Endothelial cell (in vitro differentiated cells): ENCODE measurements around the gene JAZF1. TPM values are rescaled to one million over a fixed set of nuclear protein-coding genes. Genes with fewer than 3 reads are reported as not detected.

Experiments used
- DNase-seq: peaks from one replicate; pipeline ENCODE4 v3.0.0; 2021; ENCODE audit warnings: low spot score
- H3K27ac Mint-ChIP-seq: one replicate; pipeline ENCODE4 v1.8.0; 2021; ENCODE audit warnings: mixed read lengths, inconsistent platforms; ENCODE audit not compliant: unreplicated experiment
- H3K27me3 Mint-ChIP-seq: one replicate; pipeline ENCODE4 v1.8.0; 2021; ENCODE audit warnings: mild to moderate bottlenecking, moderate library complexity, mixed read lengths, inconsistent platforms; ENCODE audit not compliant: unreplicated experiment
- H3K36me3 Mint-ChIP-seq: one replicate; pipeline ENCODE4 v1.8.0; 2021; ENCODE audit warnings: mild to moderate bottlenecking, low read depth, mixed read lengths, inconsistent platforms; ENCODE audit not compliant: unreplicated experiment
- H3K4me1 Mint-ChIP-seq: one replicate; pipeline ENCODE4 v1.8.0; 2021; ENCODE audit warnings: mild to moderate bottlenecking, mixed read lengths, inconsistent platforms; ENCODE audit not compliant: unreplicated experiment
- H3K4me3 Mint-ChIP-seq: one replicate; pipeline ENCODE4 v1.8.0; 2021; ENCODE audit warnings: mild to moderate bottlenecking, mixed read lengths, inconsistent platforms; ENCODE audit not compliant: unreplicated experiment
- H3K9me3 Mint-ChIP-seq: one replicate; pipeline ENCODE4 v1.8.0; 2021; ENCODE audit warnings: mixed read lengths, inconsistent platforms; ENCODE audit not compliant: unreplicated experiment
- CTCF ChIP-seq: fragments of 200-600 bp; sonication (generic); IDR thresholded peaks from one replicate; pipeline ENCODE4 v1.5.0; 2021; ENCODE audit warnings: antibody characterized with exemption; ENCODE audit not compliant: unreplicated experiment
- total RNA-seq: library from RNA; stranded (reverse); fragmentation: NEBNext Ultra II Directional; extraction: Animal tissue kit (Norgen Biotek cat#: 25700); gene quantifications from one replicate; pipeline ENCODE4 v1.2.1, GENCODE V29; 2021; ENCODE audit not compliant: unreplicated experiment

Gene JAZF1
- total RNA-seq, 1 donor from 2014 or later: 8.5 TPM

GRCh38 chr7:27992097-27992496, 188.5 kb downstream of the JAZF1 start:
- TF ChIP-seq CTCF: no peak
- no peak for DNase-seq
- Mint-ChIP-seq H3K27ac (no peak overlapping the region), H3K4me3 (no peak overlapping the region), H3K27me3 (peaks cover 1% of the 10 kb centered on the region), H3K4me1 (no peaks in the 10 kb centered on the region), H3K36me3 (peaks cover 10% of the 10 kb centered on the region), H3K9me3 (peaks cover 8% of the 10 kb centered on the region)

GRCh38 chr7:27991006-27991528, 189.5 kb downstream of the JAZF1 start:
- peaks cover 8% of the 10 kb centered on the region for H3K9me3 Mint-ChIP-seq
- H3K27me3 Mint-ChIP-seq: peaks cover 1% of the 10 kb centered on the region
- no peak for DNase-seq
- no peak overlapping the region for H3K4me3 Mint-ChIP-seq
- H3K4me1 Mint-ChIP-seq: no peaks in the 10 kb centered on the region
- no peak for TF ChIP-seq CTCF
- H3K36me3 Mint-ChIP-seq: peaks cover 10% of the 10 kb centered on the region
- no peak overlapping the region for H3K27ac Mint-ChIP-seq

GRCh38 chr7:27976531-27976930, 204.1 kb downstream of the JAZF1 start:
- TF ChIP-seq CTCF: no peak
- Mint-ChIP-seq H3K27ac (no peak overlapping the region), H3K9me3 (no peaks in the 10 kb centered on the region), H3K4me1 (no peaks in the 10 kb centered on the region), H3K4me3 (no peak overlapping the region), H3K27me3 (peaks cover 1% of the 10 kb centered on the region), H3K36me3 (no peaks in the 10 kb centered on the region)
- no peak for DNase-seq

GRCh38 chr7:27973625-27974024, 207.0 kb downstream of the JAZF1 start:
- no peaks in the 10 kb centered on the region for H3K9me3 Mint-ChIP-seq
- no peak overlapping the region for H3K4me3 Mint-ChIP-seq
- H3K27ac Mint-ChIP-seq: no peak overlapping the region
- no peak for DNase-seq
- peaks cover 1% of the 10 kb centered on the region for H3K27me3 Mint-ChIP-seq
- TF ChIP-seq CTCF: no peak
- H3K36me3 Mint-ChIP-seq: no peaks in the 10 kb centered on the region
- H3K4me1 Mint-ChIP-seq: no peaks in the 10 kb centered on the region

GRCh38 chr7:27972276-27972675, 208.3 kb downstream of the JAZF1 start:
- H3K27ac Mint-ChIP-seq: no peak overlapping the region
- H3K9me3 Mint-ChIP-seq: no peaks in the 10 kb centered on the region
- no peak for DNase-seq
- H3K4me1 Mint-ChIP-seq: no peaks in the 10 kb centered on the region
- no peaks in the 10 kb centered on the region for H3K36me3 Mint-ChIP-seq
- no peak for TF ChIP-seq CTCF
- no peak overlapping the region for H3K4me3 Mint-ChIP-seq
- H3K27me3 Mint-ChIP-seq: peaks cover 1% of the 10 kb centered on the region
